Aorta (tissue), 5 donors: ENCODE data around the gene CUX1. TPM values are rescaled to one million over a fixed set of nuclear protein-coding genes. Genes with fewer than 3 reads are reported as not detected.
"Not testable (repeated sequence)": the region's sequence is repeated elsewhere in the genome, so short reads cannot be mapped to it uniquely, and the experiment has no call there.

ENCODE experiments used
- ATAC-seq: fragments of 200-7000 bp; cut with Tn5 transposase; one replicate; pipeline ENCODE4 v1.9.1; 2022; ENCODE audit warnings: moderate library complexity; ENCODE audit not compliant: low FRiP score
- DNase-seq, 2 donors: peaks; one replicate each; pipeline ENCODE4 v3.0.0-alpha.2; 2020
- H3K27ac ChIP-seq, 2 donors: one replicate each; pipeline ENCODE4 v1.5.1; 2013; ENCODE audit warnings: low read length in 2 of 2, mild to moderate bottlenecking in 2 of 2, moderate library complexity in 2 of 2, control low read depth in 1 of 2, inconsistent platforms in 1 of 2, low read depth in 1 of 2
- H3K27me3 ChIP-seq, 2 donors: one replicate each; pipeline ENCODE4 v1.6.1; 2013; ENCODE audit warnings: control low read depth in 1 of 2, low read length in 1 of 2, mild to moderate bottlenecking in 1 of 2, moderate library complexity in 1 of 2; ENCODE audit not compliant: insufficient read depth in 2 of 2, control insufficient read depth in 1 of 2
- H3K36me3 ChIP-seq, 2 donors: one replicate each; pipeline ENCODE4 v1.6.1; 2013; ENCODE audit warnings: control low read depth in 1 of 2, low read length in 1 of 2, mild to moderate bottlenecking in 1 of 2; ENCODE audit not compliant: insufficient read depth in 2 of 2, control insufficient read depth in 1 of 2
- H3K4me1 ChIP-seq, 2 donors: one replicate each; pipeline ENCODE4 v1.6.1; 2013; ENCODE audit warnings: low read length in 2 of 2, control low read depth in 1 of 2, mild to moderate bottlenecking in 1 of 2, moderate library complexity in 1 of 2; ENCODE audit not compliant: insufficient read depth in 2 of 2, control insufficient read depth in 1 of 2
- H3K4me3 ChIP-seq, 2 donors: one replicate each; pipeline ENCODE4 v1.5.1; 2013; ENCODE audit warnings: low read length in 2 of 2, control low read depth in 1 of 2, mild to moderate bottlenecking in 1 of 2
- H3K9me3 ChIP-seq: one replicate; pipeline ENCODE4 v1.6.1; 2013; ENCODE audit warnings: mild to moderate bottlenecking, low read length; ENCODE audit not compliant: control insufficient read depth
- WGBS, 2 donors: extraction: QIAGEN DNeasy Blood & Tissue Kit; methylation state at CpG; one replicate each; pipeline ENCODE4 v1.1.7; 2013; 5-methylcytosine and 5-hydroxymethylcytosine counted together
- intact Hi-C, 2 donors: fragments of 100-400 bp; cut with DNase I; formaldehyde crosslinking; loops; one replicate each; pipeline versions ENCODE4 v1.14.2 to v1.15.0; 2022
- polyA plus RNA-seq, 2 donors: library from polyadenylated mRNA; stranded (reverse); fragments of 200-250 nt; gene quantifications; one replicate each; pipeline ENCODE4 v1.2.3, GENCODE V29; 2013
- total RNA-seq, 2 donors: library from RNA; stranded (reverse); fragmentation: NEBNext Ultra II Directional; extraction: Animal tissue kit (Norgen Biotek cat#: 25700); gene quantifications; one replicate each; pipeline ENCODE4 v1.2.1, GENCODE V29; 2021
- donor health status: healthy with polysubstance abuse.
- donor health status: Bipolar disorder and iron deficiency.
- donor health status: DM: no; HTN: no; CAD: no.
- donor health status: DM: no; HTN: no; CAD: no.
- donor health status: DM: yes; HTN: yes; CAD: no.

Gene CUX1
- total and polyA plus RNA-seq, 4 donors = 51.6 to 159 (median 94.1) TPM

DNA sequence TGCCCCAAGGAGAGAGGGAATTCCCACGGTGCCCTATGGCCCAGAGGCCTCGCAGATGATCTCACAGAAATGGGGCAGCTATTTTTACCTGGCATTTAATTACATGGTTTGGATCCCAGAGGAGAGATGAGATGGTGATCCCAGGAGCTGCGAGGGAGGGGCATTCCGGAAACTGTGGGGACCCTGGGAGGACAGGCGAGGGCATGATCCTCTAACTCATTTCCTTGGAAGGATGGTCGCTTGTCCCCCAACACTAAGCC lies 478.7 kb downstream of the CUX1 start:
- no peak overlapping the region for H3K27ac ChIP-seq
- no peaks in the 10 kb centered on the region for H3K9me3 ChIP-seq
- no peaks in the 10 kb centered on the region for H3K27me3 ChIP-seq
- WGBS, 2 donors = 82% methylated on average over 6 of the region's 6 CpGs
- no peak for DNase-seq
- H3K36me3 ChIP-seq = no peaks in the 10 kb centered on the region
- intact Hi-C loops = no loop called here
- H3K4me1 ChIP-seq = no peaks in the 10 kb centered on the region
- no peak overlapping the region for H3K4me3 ChIP-seq
- no peak for ATAC-seq

DNA sequence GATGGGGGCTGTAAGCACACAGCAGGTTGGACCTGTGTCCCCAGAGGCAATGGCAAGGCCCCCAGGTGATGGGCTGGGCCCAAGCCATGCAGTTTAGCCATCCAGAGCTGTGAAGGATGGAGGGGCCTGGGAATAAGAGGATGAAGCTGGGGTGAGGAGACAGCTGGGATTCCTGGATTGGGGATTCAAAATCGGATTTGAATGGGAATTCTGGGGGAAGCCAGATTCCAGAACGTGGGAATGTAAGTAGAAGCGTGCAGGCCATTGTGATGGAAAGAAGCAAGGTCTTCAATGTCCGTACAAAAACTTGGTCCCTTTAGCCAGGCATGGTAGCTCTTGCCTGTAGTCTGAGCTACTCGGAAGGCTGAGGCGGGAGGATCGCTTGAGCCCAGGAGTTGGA lies 479.1 kb downstream of the CUX1 start:
- Histone ChIP-seq H3K9me3 (no peaks in the 10 kb centered on the region), H3K27ac (no peak overlapping the region), H3K4me3 (no peak overlapping the region), H3K36me3 (no peaks in the 10 kb centered on the region), H3K27me3 (no peaks in the 10 kb centered on the region), H3K4me1 (no peaks in the 10 kb centered on the region)
- ATAC-seq = no peak
- DNase-seq = no peak
- intact Hi-C loops = no loop called here
- WGBS, 2 donors = 85 to 89% methylated on average over 7 of the region's 7 CpGs

DNA sequence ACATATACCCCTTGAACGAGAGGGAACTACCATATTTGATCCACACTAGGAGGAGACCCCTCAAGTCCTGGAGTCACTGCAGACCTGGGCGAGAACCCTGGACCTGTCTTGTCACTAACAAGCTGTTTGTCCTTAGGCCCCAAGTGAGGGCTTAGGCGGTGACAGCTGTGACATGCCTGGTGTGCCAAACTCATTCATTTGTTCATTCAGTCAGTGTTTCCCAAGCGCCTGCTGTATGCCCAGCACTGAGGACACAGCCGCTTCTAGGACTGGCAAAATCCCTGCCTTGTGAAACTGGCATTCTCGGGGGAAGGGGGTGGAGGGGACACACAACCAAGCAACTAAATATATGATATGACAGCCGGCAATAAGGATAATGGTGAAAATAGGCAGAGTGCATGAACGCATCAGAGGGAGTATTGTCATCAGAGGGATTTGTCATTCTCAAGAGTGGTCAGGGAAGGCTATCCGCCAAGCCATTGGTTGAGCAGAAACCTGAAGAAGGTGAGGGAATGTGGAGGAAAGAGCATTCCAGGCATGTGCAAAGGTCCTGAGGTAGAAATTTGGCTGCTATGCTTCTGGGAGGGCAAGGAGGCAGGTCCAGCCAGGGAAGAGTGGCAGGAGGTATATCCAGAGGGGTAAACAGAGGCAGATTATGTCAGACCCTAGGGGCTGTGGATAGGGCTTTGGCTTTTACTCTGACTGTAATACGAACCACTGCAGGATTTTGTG lies 480.2 kb downstream of the CUX1 start:
- Histone ChIP-seq H3K4me3 (no peak overlapping the region), H3K36me3 (no peaks in the 10 kb centered on the region), H3K27me3 (no peaks in the 10 kb centered on the region), H3K9me3 (no peaks in the 10 kb centered on the region), H3K27ac (no peak overlapping the region), H3K4me1 (no peaks in the 10 kb centered on the region)
- intact Hi-C loops = no loop called here
- 93 to 95% methylated on average over 10 of the region's 10 CpGs for WGBS, 2 donors
- no peak for ATAC-seq
- no peak for DNase-seq

DNA sequence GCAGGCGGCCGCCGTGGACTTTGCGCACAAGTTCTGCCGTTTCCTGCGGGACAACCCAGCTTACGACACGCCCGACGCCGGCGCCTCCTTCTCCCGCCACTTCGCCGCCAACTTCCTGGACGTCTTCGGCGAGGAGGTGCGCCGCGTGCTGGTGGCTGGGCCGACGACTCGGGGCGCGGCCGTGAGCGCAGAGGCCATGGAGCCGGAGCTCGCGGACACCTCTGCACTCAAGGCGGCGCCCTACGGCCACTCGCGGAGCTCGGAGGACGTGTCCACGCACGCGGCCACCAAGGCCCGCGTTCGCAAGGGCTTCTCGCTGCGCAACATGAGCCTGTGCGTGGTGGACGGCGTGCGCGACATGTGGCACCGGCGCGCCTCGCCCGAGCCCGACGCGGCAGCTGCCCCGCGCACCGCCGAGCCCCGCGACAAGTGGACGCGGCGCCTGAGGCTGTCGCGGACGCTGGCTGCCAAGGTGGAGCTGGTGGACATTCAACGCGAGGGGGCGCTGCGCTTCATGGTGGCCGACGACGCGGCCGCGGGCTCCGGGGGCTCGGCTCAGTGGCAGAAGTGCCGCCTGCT lies 483.3 kb downstream of the CUX1 start:
- WGBS, 2 donors = 21 to 26% methylated on average over 84 of the region's 84 CpGs
- Histone ChIP-seq H3K4me1 (no peaks in the 10 kb centered on the region), H3K27me3 (no peaks in the 10 kb centered on the region), H3K27ac (no peak overlapping the region), H3K36me3 (no peaks in the 10 kb centered on the region), H3K9me3 (no peaks in the 10 kb centered on the region), H3K4me3 (no peak overlapping the region)
- intact Hi-C loops = no loop called here
- DNase-seq = no peak
- no peak for ATAC-seq

DNA sequence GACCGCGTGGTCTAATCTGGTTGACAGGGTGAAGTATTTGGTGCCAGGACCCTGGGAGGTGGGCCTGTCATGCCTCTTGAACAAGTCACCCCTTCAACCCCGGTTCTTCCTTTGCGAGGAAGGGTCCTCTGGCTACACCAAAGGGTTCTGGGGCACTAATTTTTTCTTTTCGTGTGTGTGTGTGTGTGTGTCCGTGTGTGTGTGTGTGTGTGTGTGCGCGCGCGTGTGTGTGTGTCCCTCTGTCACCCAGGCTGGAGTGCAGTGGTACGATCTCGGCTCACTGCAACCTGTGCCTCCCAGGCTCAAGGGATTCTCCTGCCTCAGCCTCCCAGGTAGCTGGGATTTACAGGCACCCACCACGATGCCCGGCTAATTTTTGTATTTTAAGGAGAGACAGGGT lies 483.9 kb downstream of the CUX1 start:
- H3K27ac ChIP-seq, H3K9me3 ChIP-seq, H3K36me3 ChIP-seq, H3K4me1 ChIP-seq, DNase-seq, H3K27me3 ChIP-seq, ATAC-seq, H3K4me3 ChIP-seq, intact Hi-C loops: not testable (repeated sequence)
- WGBS, 2 donors = 91 to 94% methylated on average over 14 of the region's 14 CpGs

DNA sequence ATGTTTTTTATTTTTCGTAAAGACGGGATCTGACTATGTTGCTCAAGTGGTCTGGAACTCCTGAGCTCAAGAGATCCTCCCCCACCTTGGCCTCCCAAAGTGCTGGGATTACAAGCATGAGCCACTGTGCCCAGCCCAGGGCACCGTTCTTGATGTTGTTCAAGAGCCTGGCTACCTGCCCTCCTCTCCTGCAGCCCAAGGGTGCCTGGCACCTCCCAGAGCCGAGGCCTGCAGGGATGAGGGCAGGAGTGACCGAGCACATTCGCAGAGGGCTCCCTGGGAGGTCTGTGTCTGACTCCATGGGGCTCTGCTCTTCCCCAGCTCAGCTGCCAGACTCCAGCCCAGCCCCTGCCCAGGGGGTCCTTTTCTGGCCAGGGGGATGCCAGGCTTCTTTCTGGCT lies 484.6 kb downstream of the CUX1 start:
- H3K27ac ChIP-seq = no peak overlapping the region
- DNase-seq = no peak
- H3K27me3 ChIP-seq = no peaks in the 10 kb centered on the region
- intact Hi-C loops = no loop called here
- no peaks in the 10 kb centered on the region for H3K9me3 ChIP-seq
- no peak for ATAC-seq
- 94% methylated on average over 6 of the region's 6 CpGs for WGBS, 2 donors
- H3K36me3 ChIP-seq = no peaks in the 10 kb centered on the region
- H3K4me1 ChIP-seq = no peaks in the 10 kb centered on the region
- no peak overlapping the region for H3K4me3 ChIP-seq

DNA sequence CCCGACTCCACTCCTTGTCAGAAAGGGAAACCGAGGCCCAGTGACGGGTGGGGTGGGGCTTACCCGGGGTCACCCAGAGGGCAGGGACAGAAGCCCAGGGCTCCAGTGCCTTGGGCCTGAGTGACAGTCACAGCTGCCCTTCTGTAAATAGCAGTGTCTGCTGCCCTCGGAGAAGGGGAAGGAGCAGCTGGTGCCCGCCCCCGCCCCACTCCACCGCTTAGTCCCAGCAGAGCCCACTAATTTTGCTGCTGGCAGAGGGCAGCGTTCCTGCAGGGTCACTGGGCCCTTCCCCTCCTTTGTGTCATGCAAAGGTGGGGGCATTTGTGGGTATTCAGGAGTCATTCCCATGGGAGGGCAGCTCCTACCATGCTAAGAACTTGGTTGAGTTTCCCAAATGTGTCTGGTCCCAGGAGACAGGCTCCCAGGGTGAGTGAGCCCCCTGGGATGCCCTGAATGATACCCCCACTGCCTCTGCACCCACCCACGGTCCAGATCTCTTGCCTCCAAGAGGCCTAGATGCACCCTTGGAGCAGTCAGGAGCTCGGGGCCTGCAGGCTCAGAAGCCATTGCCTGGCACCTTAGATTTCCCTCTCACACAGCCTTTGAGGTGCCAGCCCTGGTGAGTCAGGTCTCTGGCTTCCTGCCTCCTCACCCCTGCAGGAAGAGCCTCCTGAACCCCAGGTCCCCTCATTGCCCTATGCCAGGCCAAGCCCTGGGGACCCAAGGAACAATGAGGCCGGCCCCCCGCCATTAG lies 486.4 kb downstream of the CUX1 start:
- intact Hi-C loops = no loop called here
- no peak for DNase-seq

DNA sequence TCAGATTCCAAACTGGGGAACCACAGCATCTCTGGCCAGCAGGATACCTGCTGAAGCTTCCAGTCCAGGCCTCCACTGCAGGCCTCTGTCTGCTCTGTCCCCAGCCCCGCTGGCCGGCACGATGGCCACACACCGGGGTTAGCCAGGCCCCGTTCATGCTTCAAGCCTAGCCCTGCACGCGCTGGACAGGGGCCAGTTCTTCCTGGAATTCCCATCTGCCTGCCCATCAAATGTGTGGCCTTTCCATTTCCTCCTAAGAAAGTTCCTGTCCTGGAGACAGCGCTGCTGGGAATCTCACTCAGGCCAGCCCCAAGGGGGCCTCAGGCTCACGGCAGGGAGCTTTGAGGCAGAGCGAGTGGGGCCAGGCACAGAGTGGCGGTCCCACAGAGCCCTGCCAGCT lies 487.2 kb downstream of the CUX1 start:
- H3K4me1 ChIP-seq = no peaks in the 10 kb centered on the region
- ATAC-seq (no peak), DNase-seq (no peak)
- no peaks in the 10 kb centered on the region for H3K9me3 ChIP-seq
- H3K27ac ChIP-seq = no peak overlapping the region
- no peaks in the 10 kb centered on the region for H3K36me3 ChIP-seq
- H3K27me3 ChIP-seq = no peaks in the 10 kb centered on the region
- 77 to 78% methylated on average over 11 of the region's 11 CpGs for WGBS, 2 donors
- H3K4me3 ChIP-seq = no peak overlapping the region
- intact Hi-C loops = no loop called here

More for the DNA sequence above, 486.4 kb downstream of the CUX1 start:
- Histone ChIP-seq H3K4me1 (no peaks in the 10 kb centered on the region), H3K27me3 (no peaks in the 10 kb centered on the region), H3K4me3 (no peak overlapping the region), H3K27ac (no peak overlapping the region), H3K36me3 (no peaks in the 10 kb centered on the region), H3K9me3 (no peaks in the 10 kb centered on the region)
- WGBS, 2 donors = 83 to 84% methylated on average over 13 of the region's 13 CpGs
- no peak for ATAC-seq
